ENCODE measurements around the gene PDK2.

PDK2 gene

GRCh38 chr17:50112694-50113093 is 17.5 kb downstream of the PDK2 start:
- TF ChIP-seq, protein P1, sequence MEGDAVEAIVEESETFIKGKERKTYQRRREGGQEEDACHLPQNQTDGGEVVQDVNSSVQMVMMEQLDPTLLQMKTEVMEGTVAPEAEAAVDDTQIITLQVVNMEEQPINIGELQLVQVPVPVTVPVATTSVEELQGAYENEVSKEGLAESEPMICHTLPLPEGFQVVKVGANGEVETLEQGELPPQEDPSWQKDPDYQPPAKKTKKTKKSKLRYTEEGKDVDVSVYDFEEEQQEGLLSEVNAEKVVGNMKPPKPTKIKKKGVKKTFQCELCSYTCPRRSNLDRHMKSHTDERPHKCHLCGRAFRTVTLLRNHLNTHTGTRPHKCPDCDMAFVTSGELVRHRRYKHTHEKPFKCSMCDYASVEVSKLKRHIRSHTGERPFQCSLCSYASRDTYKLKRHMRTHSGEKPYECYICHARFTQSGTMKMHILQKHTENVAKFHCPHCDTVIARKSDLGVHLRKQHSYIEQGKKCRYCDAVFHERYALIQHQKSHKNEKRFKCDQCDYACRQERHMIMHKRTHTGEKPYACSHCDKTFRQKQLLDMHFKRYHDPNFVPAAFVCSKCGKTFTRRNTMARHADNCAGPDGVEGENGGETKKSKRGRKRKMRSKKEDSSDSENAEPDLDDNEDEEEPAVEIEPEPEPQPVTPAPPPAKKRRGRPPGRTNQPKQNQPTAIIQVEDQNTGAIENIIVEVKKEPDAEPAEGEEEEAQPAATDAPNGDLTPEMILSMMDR (IDR thresholded peaks at IDR 0.05; ENCODE audit: control insufficient read depth, insufficient read depth, low read depth, low read length, missing control alignments): no peak
- no peak for DNase-seq (ENCODE audit: low read depth)
- H3K4me3 ChIP-seq (ENCODE audit: control insufficient read depth, low read depth, low read length): no peak overlapping the region

- TF ChIP-seq, protein P1 (IDR thresholded peaks at IDR 0.05; ENCODE audit: control insufficient read depth, insufficient read depth, low read depth, low read length, missing control alignments): no peak
- DNase-seq (ENCODE audit: low read depth): no peak
- no peak overlapping the region for H3K4me3 ChIP-seq (ENCODE audit: control insufficient read depth, low read depth, low read length)
These were observed 18.6 kb downstream of the PDK2 start for GRCh38 chr17:50113624-50114320.

DNA sequence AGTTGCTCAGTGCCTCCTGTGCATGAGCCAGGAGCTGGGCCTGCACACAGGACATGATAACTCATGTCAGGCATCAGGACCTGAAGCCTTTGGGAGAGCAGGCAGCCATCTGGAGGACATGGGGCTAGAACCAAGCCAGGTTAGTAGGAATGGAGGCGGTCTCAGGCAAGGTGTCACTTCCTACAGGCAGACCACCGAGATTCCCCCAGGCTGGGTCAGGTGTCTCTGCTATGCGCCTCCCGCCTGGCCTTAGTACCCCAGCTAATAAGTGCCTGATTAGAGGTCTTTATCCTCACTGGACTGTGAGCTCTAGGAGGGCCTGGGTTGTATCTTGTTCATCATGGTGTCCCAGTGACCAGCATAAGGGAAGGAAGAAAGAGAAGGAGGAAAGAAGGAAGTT is 19.2 kb downstream of the PDK2 start:
- TF ChIP-seq, protein P1 (IDR thresholded peaks at IDR 0.05; ENCODE audit: control insufficient read depth, insufficient read depth, low read depth, low read length, missing control alignments): no peak
- no peak overlapping the region for H3K4me3 ChIP-seq (ENCODE audit: control insufficient read depth, low read depth, low read length)
- no peak for DNase-seq (ENCODE audit: low read depth)

DNA sequence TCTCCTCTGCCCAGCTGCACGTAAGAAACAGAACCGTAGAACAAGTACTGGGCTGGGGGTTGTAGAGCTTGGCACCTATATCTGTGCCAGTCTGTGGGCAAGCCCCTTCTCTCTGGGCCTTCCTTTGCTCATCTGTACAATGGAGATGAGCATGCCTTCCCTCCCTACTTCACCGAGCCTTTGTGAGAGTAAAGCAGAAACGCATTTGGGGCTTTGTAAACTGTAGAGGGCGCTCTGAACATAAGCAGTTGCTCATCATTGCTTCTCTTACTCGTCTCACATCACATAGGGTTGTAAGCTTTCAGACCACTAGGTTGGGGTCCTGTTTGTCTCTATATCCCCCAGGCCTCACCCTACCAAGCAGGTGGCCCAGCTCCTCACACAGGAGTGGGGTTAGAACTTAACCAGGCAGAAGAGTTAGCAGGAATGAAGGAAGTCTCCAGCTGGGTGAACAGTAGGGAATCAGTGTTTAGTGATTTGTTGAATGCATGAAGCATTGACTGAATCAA is 19.8 kb downstream of the PDK2 start:
- no peak overlapping the region for H3K4me3 ChIP-seq (ENCODE audit: control insufficient read depth, low read depth, low read length)
- no peak for DNase-seq (ENCODE audit: low read depth)
- TF ChIP-seq, protein P1 (IDR thresholded peaks at IDR 0.05; ENCODE audit: control insufficient read depth, insufficient read depth, low read depth, low read length, missing control alignments): peak; percentile 80

DNA sequence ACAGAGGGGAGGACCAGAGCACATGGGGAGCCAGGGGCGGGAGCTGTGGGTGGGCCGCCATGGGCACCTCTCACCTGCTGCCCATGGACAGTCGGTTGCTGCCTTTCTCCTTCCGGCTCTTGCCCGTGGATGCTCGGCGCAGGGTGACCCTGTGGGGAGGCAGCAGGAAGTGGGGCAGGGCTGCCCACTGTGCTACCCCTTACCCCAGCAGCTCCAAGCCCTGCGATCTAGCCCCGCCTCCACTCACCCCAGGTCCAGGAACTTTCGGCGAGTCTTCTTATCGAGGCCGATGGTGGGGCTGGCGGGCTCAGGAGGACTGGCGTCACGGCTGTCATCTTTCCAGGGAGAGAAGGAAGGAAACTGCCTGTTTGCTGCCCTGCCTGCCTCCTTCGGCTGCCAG is 20.6 kb downstream of the PDK2 start:
- DNase-seq (ENCODE audit: low read depth): no peak
- TF ChIP-seq, protein P1 (IDR thresholded peaks at IDR 0.05; ENCODE audit: control insufficient read depth, insufficient read depth, low read depth, low read length, missing control alignments): no peak
- H3K4me3 ChIP-seq (ENCODE audit: control insufficient read depth, low read depth, low read length): no peak overlapping the region

- DNase-seq (ENCODE audit: low read depth): no peak
These were observed 22.3 kb downstream of the PDK2 start for GRCh38 chr17:50117202-50118051.

More at GRCh38 chr17:50117202-50118051, 22.3 kb downstream of the PDK2 start:
- TF ChIP-seq, protein P1 (IDR thresholded peaks at IDR 0.05; ENCODE audit: control insufficient read depth, insufficient read depth, low read depth, low read length, missing control alignments): peak; percentile 46
- H3K4me3 ChIP-seq (ENCODE audit: control insufficient read depth, low read depth, low read length): no peak overlapping the region

All from AG09309 (cell line).